ENCODE data around the gene GLI3. TPM values are rescaled to one million over a fixed set of nuclear protein-coding genes. Genes with fewer than 3 reads are reported as not detected.

Gene GLI3
- total and polyA plus RNA-seq, 12 donors = 0.51 to 9.1 (median 5.3) TPM

- H3K27ac ChIP-seq = no peak overlapping the region
- H3K27me3 ChIP-seq = peaks cover 0 to 69% (median 5%) of the 10 kb centered on the region in 7 donors
- 74 to 82% methylated on average over 3 of the region's 3 CpGs for WGBS, 2 donors
- DNase-seq (no peak), ATAC-seq (no peak)
- intact Hi-C loops (cut with DNase I) = loop anchor here in 2 of 10 donors (10.0 kb wide), 2 partner anchors 129 to 249 kb away; no protein-coding TSS in a partner anchor
- peaks cover 0 to 20% (median 11%) of the 10 kb centered on the region in 9 donors for H3K4me1 ChIP-seq
- H3K9me3 ChIP-seq = no peaks in the 10 kb centered on the region
- TF ChIP-seq CTCF (IDR thresholded peaks at IDR 0.05) = no peak
- H3K4me3 ChIP-seq = no peak overlapping the region
- no peaks in the 10 kb centered on the region for H3K36me3 ChIP-seq
These were observed 3.2 kb downstream of the GLI3 start for GRCh38 chr7:42233695-42234331.

GRCh38 chr7:42233171-42233570 is 3.8 kb downstream of the GLI3 start:
- peaks cover 0 to 69% (median 11%) of the 10 kb centered on the region in 7 donors for H3K27me3 ChIP-seq
- ATAC-seq (no peak), DNase-seq (no peak)
- no peak for TF ChIP-seq CTCF (IDR thresholded peaks at IDR 0.05)
- no peaks in the 10 kb centered on the region for H3K36me3 ChIP-seq
- H3K9me3 ChIP-seq = no peaks in the 10 kb centered on the region
- peaks cover 0 to 20% (median 12%) of the 10 kb centered on the region in 9 donors for H3K4me1 ChIP-seq
- 79 to 86% methylated on average over 2 of the region's 2 CpGs for WGBS, 2 donors
- no peak overlapping the region for H3K27ac ChIP-seq
- H3K4me3 ChIP-seq = no peak overlapping the region
- intact Hi-C loops (cut with DNase I) = loop anchor here in 2 of 10 donors (10.0 kb wide), 2 partner anchors 128 to 248 kb away; no protein-coding TSS in a partner anchor

- 79 to 83% methylated on average over 4 of the region's 4 CpGs for WGBS, 2 donors
- intact Hi-C loops (cut with DNase I) = loop anchor here in 2 of 10 donors (10.0 kb wide), 2 partner anchors 127 to 247 kb away; no protein-coding TSS in a partner anchor
- no peaks in the 10 kb centered on the region for H3K9me3 ChIP-seq
- no peak for TF ChIP-seq CTCF (IDR thresholded peaks at IDR 0.05)
- ATAC-seq = no peak
- H3K36me3 ChIP-seq = no peaks in the 10 kb centered on the region
- H3K4me3 ChIP-seq = no peak overlapping the region
- H3K27me3 ChIP-seq = peaks cover 0 to 72% (median 18%) of the 10 kb centered on the region in 7 donors
- no peak overlapping the region for H3K27ac ChIP-seq
- peaks cover 0 to 28% (median 11%) of the 10 kb centered on the region in 9 donors for H3K4me1 ChIP-seq
- no peak for DNase-seq
These were observed 4.7 kb downstream of the GLI3 start for GRCh38 chr7:42232275-42232674.

GRCh38 chr7:42231043-42231787 is 5.8 kb downstream of the GLI3 start:
- no peak for TF ChIP-seq CTCF (IDR thresholded peaks at IDR 0.05)
- Histone ChIP-seq H3K27me3 (peaks cover 0 to 71% (median 18%) of the 10 kb centered on the region in 7 donors), H3K36me3 (no peaks in the 10 kb centered on the region), H3K27ac (no peak overlapping the region), H3K9me3 (no peaks in the 10 kb centered on the region), H3K4me1 (peaks cover 0 to 36% (median 10%) of the 10 kb centered on the region in 9 donors), H3K4me3 (no peak overlapping the region)
- ATAC-seq (no peak), DNase-seq (no peak)
- WGBS, 2 donors = 84% methylated on average over 1 of the region's 1 CpG
- intact Hi-C loops (cut with DNase I) = loop anchor here in 2 of 10 donors (10.0 kb wide), 2 partner anchors 126 to 246 kb away; no protein-coding TSS in a partner anchor
